Stimulated activated CD4-positive, alpha-beta T cell treated with anti-CD3 and anti-CD28 coated beads, Interleukin-2, amount 100 ng/mL, for 4 hours (primary cell): ENCODE results near the gene SULT1A1.
"Not testable (repeated sequence)": the region's sequence is repeated elsewhere in the genome, so short reads cannot be mapped to it uniquely, and the experiment has no call there.

Experiments
- DNase-seq: peaks from one replicate; pipeline ENCODE4 v3.0.0-alpha.2; 2020; ENCODE audit warnings: low read depth

Gene SULT1A1

DNA sequence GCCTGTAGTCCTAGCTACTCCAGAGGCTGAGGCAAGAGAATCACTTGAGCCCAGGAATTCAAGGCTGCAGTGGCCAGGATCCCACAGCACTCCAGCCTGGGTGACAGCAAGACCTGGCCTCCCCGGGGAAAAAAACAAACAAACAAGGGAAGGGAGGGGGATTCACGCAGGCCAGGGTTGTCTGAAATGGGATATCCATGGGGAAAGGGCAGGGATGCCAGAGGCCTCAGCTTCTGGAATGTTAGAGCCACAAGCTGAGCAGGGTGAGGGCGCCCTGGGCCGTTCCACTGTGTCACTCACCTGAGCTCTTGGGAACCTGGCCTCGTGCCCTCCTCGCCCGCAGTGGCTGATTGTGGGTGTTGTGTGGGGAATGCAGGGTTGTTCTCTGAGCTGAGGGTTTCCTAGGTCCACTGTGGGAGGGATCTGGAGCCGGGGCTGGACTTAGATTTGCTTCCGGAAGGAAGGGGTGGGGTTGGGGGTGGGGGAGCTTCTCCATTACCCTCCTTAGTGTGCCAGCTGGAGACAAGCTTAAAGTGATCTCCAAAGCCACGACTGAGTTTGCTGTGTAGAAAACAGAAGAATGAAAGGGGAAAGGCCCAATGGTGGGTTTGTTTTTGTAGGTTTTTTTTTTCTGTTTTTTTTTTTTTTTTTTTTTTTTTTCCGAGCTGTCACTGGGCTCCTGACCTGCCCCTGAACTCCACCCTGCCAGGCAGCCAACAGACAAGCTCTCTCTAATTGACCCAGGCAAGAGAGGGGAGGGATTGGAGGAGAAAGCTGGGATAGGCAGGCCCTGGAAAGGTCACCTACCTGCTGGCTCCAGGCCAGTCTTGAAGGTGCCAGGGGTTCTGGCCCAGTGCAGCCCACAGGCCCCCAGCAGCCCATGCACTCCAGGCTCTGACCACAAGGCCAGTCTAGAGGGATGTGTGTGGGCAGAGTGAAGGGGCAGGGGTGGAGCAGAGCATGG is at the start of gene SULT1A1:
TSS of gene SULT1A1 (minus strand) at position 414 of the 964 bp plus-strand sequence. CDS start 1,189 bp downstream, outside the sequence.
- DNase-seq = no peak

- not testable (repeated sequence) for DNase-seq
These were observed 30.1 kb upstream of the SULT1A1 start for GRCh38 chr16:28639959-28640358.

GRCh38 chr16:28638359-28638758 is 28.5 kb upstream of the SULT1A1 start:
- not testable (repeated sequence) for DNase-seq

DNA sequence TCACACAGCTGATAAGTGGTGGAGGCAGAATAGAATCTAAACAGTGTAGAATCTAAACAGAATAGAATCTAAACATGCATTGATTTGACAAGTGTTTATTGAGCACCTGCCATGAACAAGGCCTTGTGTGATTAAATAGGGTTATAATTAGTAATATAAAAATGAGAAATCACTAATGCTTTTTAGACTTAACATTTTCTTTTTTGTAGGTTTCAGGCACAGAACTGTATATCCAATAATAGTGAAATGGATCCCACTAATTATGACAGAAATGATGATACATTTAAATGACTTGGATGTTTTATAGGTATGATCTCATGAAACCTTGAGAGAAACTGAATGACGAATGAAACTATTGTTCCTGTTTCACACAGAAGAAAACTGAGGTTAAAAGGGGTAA is 27.9 kb upstream of the SULT1A1 start, which contains the start of gene NPIPB8:
TSS of gene NPIPB8 (plus strand) at position 301 of the 400 bp plus-strand sequence. CDS start 296 bp downstream, outside the sequence.
- DNase-seq = not testable (repeated sequence)

GRCh38 chr16:28636093-28636823 is 26.4 kb upstream of the SULT1A1 start:
- DNase-seq = not testable (repeated sequence)

DNA sequence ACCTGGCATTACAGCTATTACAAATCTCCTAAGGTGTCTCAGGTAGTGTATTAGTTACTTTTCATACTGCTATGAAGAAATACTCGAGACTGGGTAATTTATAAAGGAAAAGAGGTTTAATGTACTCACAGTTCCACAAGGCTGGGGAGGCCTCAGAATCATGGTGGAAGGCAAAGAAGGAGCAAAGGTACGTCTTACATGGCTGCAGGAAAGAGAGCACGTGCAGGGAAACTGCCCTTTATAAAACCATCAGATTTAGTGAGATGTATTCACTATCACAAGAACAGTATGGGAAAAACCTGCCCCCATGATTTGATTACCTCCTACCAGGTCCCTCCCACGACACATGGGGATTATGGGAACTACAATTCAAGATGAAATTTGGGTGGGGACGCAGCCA is 21.1 kb upstream of the SULT1A1 start:
- DNase-seq = not testable (repeated sequence)

DNA sequence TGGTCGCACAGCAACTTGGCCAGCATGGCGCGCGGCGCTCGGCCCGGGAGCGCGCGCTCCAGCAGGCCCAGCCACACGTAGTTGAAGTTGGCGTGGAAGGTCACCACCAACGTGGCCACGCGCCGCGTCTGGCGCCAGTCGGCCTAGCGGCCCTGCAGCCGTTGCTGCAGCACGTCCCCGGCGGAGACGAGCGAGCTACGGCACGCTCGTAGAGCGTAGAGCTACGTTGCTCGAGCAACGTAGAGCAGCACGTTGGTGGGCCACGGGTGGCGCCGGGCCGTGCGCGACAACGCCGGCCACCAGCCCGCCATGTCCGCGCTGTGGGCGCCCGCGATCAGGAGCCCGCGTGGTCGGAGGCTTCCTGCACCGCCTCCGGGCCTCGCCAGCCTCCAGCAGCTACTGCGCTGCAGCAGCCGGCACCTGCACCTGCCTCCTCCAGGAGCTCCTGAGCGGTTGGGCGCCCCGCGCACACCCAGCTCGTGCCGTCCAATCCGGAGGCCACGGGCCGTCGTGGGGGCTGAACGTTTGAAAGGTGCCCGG is 13.4 kb upstream of the SULT1A1 start:
- peak; percentile 55 for DNase-seq

GRCh38 chr16:28622532-28623171 is 12.8 kb upstream of the SULT1A1 start:
- DNase-seq = not testable (repeated sequence)

GRCh38 chr16:28621481-28622155 is 11.8 kb upstream of the SULT1A1 start:
- no peak for DNase-seq

- DNase-seq = not testable (repeated sequence)
These were observed 10.5 kb upstream of the SULT1A1 start for GRCh38 chr16:28620316-28620715.

DNA sequence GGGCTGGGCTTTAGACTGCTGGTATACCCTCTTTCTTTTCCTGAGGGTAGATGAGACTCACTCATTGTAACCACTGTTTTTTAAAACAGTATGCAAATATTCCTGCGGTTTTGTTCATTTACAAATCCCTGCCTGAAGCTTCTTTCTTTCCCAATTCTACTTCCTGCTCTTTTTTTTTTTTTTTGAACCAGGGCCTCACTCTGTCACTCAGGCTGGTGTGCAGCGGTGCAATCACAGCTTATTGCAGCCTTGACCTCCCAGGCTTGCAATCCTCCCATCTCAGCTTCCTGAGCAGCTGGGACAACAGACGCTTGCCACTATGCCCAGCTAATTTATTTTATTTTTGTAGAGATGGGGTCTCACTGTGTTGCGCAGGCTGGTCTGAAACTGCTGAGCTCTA is 8.0 kb upstream of the SULT1A1 start:
- no peak for DNase-seq

DNA sequence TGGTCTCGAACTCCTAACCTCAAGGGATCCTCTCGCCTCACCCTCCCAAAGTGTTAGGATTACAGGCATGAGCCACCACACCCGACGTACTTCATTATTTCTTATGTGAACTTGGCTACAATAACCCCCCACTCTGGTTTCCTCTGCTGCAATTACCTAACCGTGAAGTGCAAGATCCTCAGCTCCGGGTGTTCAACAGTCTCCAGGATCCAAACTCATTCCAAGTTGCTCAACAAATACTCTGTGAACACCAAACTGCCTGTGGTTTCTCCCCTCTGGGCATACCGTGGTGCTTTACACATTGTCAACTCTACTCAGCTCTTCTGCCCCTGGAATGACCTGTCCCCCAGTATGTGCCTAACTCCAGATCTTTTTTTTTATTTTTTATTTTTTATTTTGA is 6.8 kb upstream of the SULT1A1 start:
- no peak for DNase-seq

DNA sequence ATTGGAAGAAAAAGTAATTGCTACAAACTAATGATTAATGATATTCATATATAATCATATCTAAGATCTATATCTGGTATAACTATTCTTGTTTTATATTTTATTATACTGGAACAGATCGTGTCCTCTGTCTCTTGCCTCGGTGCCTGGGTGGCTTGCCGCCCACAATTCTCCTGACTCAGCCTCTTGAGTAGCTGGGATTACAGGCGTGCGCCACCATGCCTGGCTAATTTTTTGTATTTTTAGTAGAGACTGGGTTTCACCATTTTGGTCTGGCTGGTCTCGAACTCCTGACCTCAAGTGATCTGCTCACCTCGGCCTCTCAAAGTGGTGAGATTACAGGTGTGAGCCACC is 6.4 kb upstream of the SULT1A1 start:
- not testable (repeated sequence) for DNase-seq

- not testable (repeated sequence) for DNase-seq
These were observed 5.8 kb upstream of the SULT1A1 start for GRCh38 chr16:28615486-28616223.

- not testable (repeated sequence) for DNase-seq
These were observed 4.7 kb upstream of the SULT1A1 start for GRCh38 chr16:28614561-28614960.

- DNase-seq = not testable (repeated sequence)
These were observed 4.1 kb upstream of the SULT1A1 start for GRCh38 chr16:28613912-28614311.

- DNase-seq = not testable (repeated sequence)
These were observed 2.8 kb upstream of the SULT1A1 start for GRCh38 chr16:28612359-28613280.

GRCh38 chr16:28610595-28611191 is 849 bp upstream of the SULT1A1 start:
- no peak for DNase-seq
